ENCODE results near the gene HOXD10. TPM values are rescaled to one million over a fixed set of nuclear protein-coding genes. Genes with fewer than 3 reads are reported as not detected.

Gene HOXD10
- total RNA-seq, 2 experiments from 2014 or later: not detected

DNA sequence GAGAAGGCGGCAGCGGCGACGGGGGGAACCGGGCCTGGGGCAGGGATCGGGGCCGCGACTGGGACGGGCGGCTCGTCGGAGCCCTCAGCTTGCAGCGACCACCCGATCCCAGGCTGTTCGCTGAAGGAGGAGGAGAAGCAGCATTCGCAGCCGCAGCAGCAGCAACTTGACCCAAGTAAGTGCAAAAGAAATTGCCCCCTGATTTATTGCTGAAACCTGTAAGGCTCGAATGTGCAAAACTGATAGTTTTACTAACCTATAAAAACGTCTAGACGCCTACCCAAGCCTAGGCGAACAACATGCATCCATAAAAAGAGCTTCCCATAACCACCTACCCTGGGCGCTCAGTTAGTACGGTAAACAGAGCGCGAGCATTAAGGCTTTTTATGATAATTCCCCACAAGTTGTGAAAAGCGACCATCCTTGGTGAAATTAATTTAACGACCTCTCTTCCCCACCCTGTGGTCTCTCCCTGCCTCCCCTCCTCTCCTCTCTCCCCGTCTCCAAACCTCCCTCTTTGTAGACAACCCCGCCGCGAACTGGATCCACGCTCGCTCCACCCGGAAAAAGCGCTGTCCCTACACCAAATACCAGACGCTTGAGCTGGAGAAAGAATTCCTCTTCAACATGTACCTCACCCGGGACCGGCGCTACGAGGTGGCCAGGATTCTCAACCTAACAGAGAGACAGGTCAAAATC is 7.0 kb downstream of the HOXD10 start:
- peaks cover 17% of the 10 kb centered on the region for H3K4me1 Mint-ChIP-seq (ENCODE audit: low read depth)
- H3K4me3 Mint-ChIP-seq: no peak overlapping the region
- H3K36me3 Mint-ChIP-seq: peaks cover 3% of the 10 kb centered on the region
- POLR2A ChIA-PET: no interaction called here
- no peak overlapping the region for H3K27ac Mint-ChIP-seq
- H3K27me3 Mint-ChIP-seq: peaks cover 82% of the 10 kb centered on the region
- no peak for DNase-seq
- no peaks in the 10 kb centered on the region for H3K9me3 Mint-ChIP-seq
- CTCF ChIA-PET: interaction anchor here (1.3 kb wide), 1 partner anchor 515 kb away, joined by 4 read pairs; no protein-coding TSS in a partner anchor
- intact Hi-C loops (cut with micrococcal nuclease): no loop called here

- CTCF ChIA-PET: interaction anchor here (4.0 kb wide), 1 partner anchor 527 kb away, joined by 62 read pairs; no protein-coding TSS in a partner anchor
- Mint-ChIP-seq H3K4me1 (ENCODE audit: low read depth) (peaks cover 18% of the 10 kb centered on the region), H3K9me3 (no peaks in the 10 kb centered on the region), H3K4me3 (no peak overlapping the region), H3K27me3 (peaks cover 84% of the 10 kb centered on the region), H3K36me3 (peaks cover 1% of the 10 kb centered on the region), H3K27ac (no peak overlapping the region)
- POLR2A ChIA-PET: no interaction called here
- DNase-seq: no peak
- intact Hi-C loops (cut with micrococcal nuclease): no loop called here
Observed at GRCh38 chr2:176124110-176124946, 7.8 kb downstream of the HOXD10 start.

GRCh38 chr2:176124947-176125771 is 8.6 kb downstream of the HOXD10 start:
- no peaks in the 10 kb centered on the region for H3K9me3 Mint-ChIP-seq
- CTCF ChIA-PET: interaction anchor here (2.0 to 4.9 kb wide), 6 partner anchors 28 to 1036 kb away, joined by 9 to 149 read pairs (median 34); no protein-coding TSS in a partner anchor
- no peak for DNase-seq
- intact Hi-C loops (cut with micrococcal nuclease): loop anchor here (5.0 kb wide), 1 partner anchor 47 kb away; no protein-coding TSS in a partner anchor
- POLR2A ChIA-PET: no interaction called here
- H3K27me3 Mint-ChIP-seq: peaks cover 77% of the 10 kb centered on the region
- no peak overlapping the region for H3K27ac Mint-ChIP-seq
- H3K36me3 Mint-ChIP-seq: peaks cover 1% of the 10 kb centered on the region
- no peak overlapping the region for H3K4me3 Mint-ChIP-seq
- H3K4me1 Mint-ChIP-seq (ENCODE audit: low read depth): peaks cover 18% of the 10 kb centered on the region

- Mint-ChIP-seq H3K4me1 (ENCODE audit: low read depth) (peaks cover 20% of the 10 kb centered on the region), H3K4me3 (no peak overlapping the region), H3K27me3 (peaks cover 74% of the 10 kb centered on the region), H3K36me3 (peaks cover 1% of the 10 kb centered on the region), H3K27ac (no peak overlapping the region), H3K9me3 (no peaks in the 10 kb centered on the region)
- intact Hi-C loops (cut with micrococcal nuclease): loop anchor here (2.0 to 5.0 kb wide), 4 partner anchors 47 to 689 kb away; no protein-coding TSS in a partner anchor
- no peak for DNase-seq
- CTCF ChIA-PET: interaction anchor here (2.0 to 4.9 kb wide), 6 partner anchors 29 to 1036 kb away, joined by 9 to 149 read pairs (median 34); no protein-coding TSS in a partner anchor
- POLR2A ChIA-PET: no interaction called here
Observed at GRCh38 chr2:176125772-176126054, 9.1 kb downstream of the HOXD10 start.

DNA sequence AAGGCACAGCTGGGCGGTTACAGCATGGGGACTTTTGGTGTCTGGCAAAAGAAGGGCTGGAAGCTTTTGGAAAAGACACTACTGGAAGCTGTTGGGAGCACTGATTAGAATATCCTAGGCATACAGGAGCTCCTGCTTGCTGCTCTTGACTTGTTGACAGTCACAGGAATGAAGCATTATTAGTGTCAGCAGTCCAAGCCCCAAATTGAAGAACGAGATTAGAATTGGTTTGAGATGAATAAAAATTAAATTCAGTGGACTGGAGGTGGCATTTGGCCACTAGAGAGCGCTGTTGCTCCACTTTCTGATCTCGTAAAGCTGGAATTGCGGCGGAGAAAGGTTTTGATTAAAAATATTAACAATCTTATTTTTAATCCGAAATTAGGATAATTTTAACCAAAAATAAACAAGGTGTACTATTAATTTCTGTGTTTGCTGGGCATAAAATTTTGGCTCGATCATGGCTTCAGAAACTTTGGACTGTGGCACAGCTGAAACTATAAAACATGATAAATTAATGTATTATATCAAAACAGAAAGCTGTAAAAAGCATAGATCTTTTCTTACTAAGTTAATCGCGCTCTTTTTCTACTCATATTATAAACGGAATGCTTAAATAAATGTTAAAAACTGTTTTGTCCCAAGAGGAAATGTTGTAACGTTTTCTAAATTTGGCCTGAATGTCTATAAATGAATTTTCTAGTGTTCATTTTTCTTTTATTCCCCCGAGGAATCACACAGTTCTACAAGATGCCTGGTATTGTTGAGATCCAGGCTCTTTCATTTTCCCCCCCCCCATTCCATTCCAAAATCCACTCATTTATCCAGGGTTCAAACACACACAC is 10.6 kb downstream of the HOXD10 start:
- CTCF ChIA-PET: interaction anchor here (0.6 to 4.9 kb wide), 46 partner anchors 10 to 1635 kb away, joined by 3 to 149 read pairs (median 4); no protein-coding TSS in a partner anchor
- H3K4me1 Mint-ChIP-seq (ENCODE audit: low read depth): peaks cover 28% of the 10 kb centered on the region
- peaks cover 3% of the 10 kb centered on the region for H3K36me3 Mint-ChIP-seq
- intact Hi-C loops (cut with micrococcal nuclease): loop anchor here (1.0 to 5.0 kb wide), 7 partner anchors 45 to 1020 kb away; no protein-coding TSS in a partner anchor
- no peak overlapping the region for H3K4me3 Mint-ChIP-seq
- POLR2A ChIA-PET: no interaction called here
- H3K27ac Mint-ChIP-seq: no peak overlapping the region
- DNase-seq: peak; percentile 67
- H3K9me3 Mint-ChIP-seq: no peaks in the 10 kb centered on the region
- H3K27me3 Mint-ChIP-seq: peaks cover 74% of the 10 kb centered on the region

GRCh38 chr2:176127774-176128072 is 11.1 kb downstream of the HOXD10 start:
- H3K36me3 Mint-ChIP-seq: peaks cover 3% of the 10 kb centered on the region
- H3K27ac Mint-ChIP-seq: no peak overlapping the region
- ChIA-PET POLR2A (no interaction called here), CTCF (interaction anchor here (0.6 to 4.9 kb wide), 27 partner anchors 9 to 1528 kb away, joined by 3 to 149 read pairs (median 6); no protein-coding TSS in a partner anchor)
- no peak overlapping the region for H3K4me3 Mint-ChIP-seq
- no peaks in the 10 kb centered on the region for H3K9me3 Mint-ChIP-seq
- intact Hi-C loops (cut with micrococcal nuclease): loop anchor here (1.0 to 5.0 kb wide), 7 partner anchors 45 to 1020 kb away; no protein-coding TSS in a partner anchor
- no peak for DNase-seq
- peaks cover 30% of the 10 kb centered on the region for H3K4me1 Mint-ChIP-seq (ENCODE audit: low read depth)
- H3K27me3 Mint-ChIP-seq: peaks cover 76% of the 10 kb centered on the region

GRCh38 chr2:176128172-176128981 is 11.8 kb downstream of the HOXD10 start:
- Mint-ChIP-seq H3K27me3 (peaks cover 80% of the 10 kb centered on the region), H3K36me3 (peaks cover 3% of the 10 kb centered on the region), H3K27ac (peak overlapping the region; percentile 75), H3K4me1 (ENCODE audit: low read depth) (peaks cover 30% of the 10 kb centered on the region), H3K9me3 (no peaks in the 10 kb centered on the region), H3K4me3 (peak overlapping the region; percentile 43)
- POLR2A ChIA-PET: no interaction called here
- CTCF ChIA-PET: interaction anchor here (0.5 to 4.9 kb wide), 15 partner anchors 11 to 1527 kb away, joined by 3 to 149 read pairs (median 7); no protein-coding TSS in a partner anchor
- intact Hi-C loops (cut with micrococcal nuclease): loop anchor here (5.0 kb wide), 1 partner anchor 44 kb away; no protein-coding TSS in a partner anchor
- DNase-seq: no peak

DNA sequence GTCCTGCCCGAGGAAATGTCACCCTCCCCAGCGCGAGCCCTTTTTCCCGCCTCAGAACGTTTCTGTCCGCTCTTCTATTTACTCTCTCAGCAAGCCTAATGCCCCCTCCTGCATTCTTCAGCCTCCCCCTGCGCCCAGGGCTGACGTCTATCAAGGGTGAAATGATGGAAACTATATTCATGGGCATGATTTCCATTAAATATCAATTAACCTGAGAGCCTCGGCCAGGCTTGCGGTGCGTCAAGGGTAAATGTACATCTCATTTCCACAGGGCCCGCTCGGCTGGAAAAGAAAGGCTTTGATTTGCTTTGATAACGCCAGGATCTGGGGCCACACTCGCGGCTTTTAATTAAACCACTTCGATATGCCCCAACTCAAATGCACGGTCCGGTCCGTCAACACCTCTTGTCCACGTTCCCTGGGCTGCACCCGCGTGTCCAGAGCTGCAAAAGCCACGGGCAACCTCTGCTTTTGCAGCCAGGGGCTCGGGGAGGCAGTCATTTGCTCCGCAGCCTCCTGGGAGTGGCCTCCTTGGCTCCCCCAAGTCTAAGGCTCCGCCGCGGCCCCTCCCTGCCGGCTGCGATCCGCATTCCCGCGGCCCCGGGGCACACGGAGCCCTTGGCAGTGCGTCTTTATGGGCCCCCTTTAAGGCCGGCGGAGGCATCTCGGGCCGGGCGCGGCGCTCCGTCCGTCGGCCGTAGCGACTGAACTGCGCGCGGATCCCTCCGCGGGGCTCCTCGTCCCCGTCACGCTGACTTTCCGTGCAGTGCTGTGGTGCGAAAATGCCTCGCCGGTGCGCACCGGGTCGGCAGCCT is 12.6 kb downstream of the HOXD10 start, which contains the start of gene HOXD8:
HOXD8 (plus strand) TSS at position 724 of the 815 bp plus-strand sequence. CDS start 662 bp downstream, outside the sequence.
- Mint-ChIP-seq H3K27ac (peak within 1 kb of the TSS; percentile 54), H3K4me1 (ENCODE audit: low read depth) (peaks cover 25% of the 10 kb centered on the region), H3K36me3 (peaks cover 3% of the 10 kb centered on the region), H3K27me3 (peaks cover 80% of the 10 kb centered on the region), H3K9me3 (no peaks in the 10 kb centered on the region), H3K4me3 (peak within 1 kb of the TSS; percentile 43)
- DNase-seq: no peak
- ChIA-PET CTCF (interaction anchor here (2.8 to 4.9 kb wide), 3 partner anchors 325 to 525 kb away, joined by 16 to 149 read pairs (median 26); no protein-coding TSS in a partner anchor), POLR2A (no interaction called here)
- intact Hi-C loops (cut with micrococcal nuclease): loop anchor here (5.0 kb wide), 1 partner anchor 43 kb away; no protein-coding TSS in a partner anchor

DNA sequence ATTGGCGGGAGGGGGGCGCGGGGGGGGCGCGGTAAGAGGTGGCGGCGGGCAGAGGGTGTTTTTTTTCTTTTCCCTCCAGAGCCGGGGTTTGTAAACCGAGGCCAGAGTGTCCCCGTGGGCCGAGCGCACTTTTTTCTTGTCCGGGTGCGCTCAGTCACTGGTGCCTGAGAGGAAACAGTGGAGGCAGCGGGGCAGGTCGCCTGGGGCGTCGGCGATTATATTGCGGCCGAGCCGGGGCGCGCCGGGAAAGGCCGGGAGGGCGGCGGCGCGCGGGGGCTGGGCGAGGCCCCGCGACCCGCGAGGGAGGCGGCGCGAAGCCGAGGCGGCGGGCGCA is 13.2 kb downstream of the HOXD10 start:
- H3K9me3 Mint-ChIP-seq: no peaks in the 10 kb centered on the region
- CTCF ChIA-PET: interaction anchor here (2.1 to 4.9 kb wide), 4 partner anchors 19 to 523 kb away, joined by 11 to 149 read pairs (median 16); no protein-coding TSS in a partner anchor
- no peak for DNase-seq
- no peak overlapping the region for H3K4me3 Mint-ChIP-seq
- peaks cover 3% of the 10 kb centered on the region for H3K36me3 Mint-ChIP-seq
- peaks cover 25% of the 10 kb centered on the region for H3K4me1 Mint-ChIP-seq (ENCODE audit: low read depth)
- intact Hi-C loops (cut with micrococcal nuclease): loop anchor here (5.0 to 10.0 kb wide), 2 partner anchors 43 to 1795 kb away; partner anchors contain the start of gene SP9
- POLR2A ChIA-PET: no interaction called here
- H3K27ac Mint-ChIP-seq: no peak overlapping the region
- H3K27me3 Mint-ChIP-seq: peaks cover 79% of the 10 kb centered on the region
